Measurements from ENCODE around the gene ZPR1. TPM values are rescaled to one million over a fixed set of nuclear protein-coding genes. Genes with fewer than 3 reads are reported as not detected.

ZPR1 gene
- total RNA-seq, 1 experiment from 2014 or later = 139 TPM

DNA sequence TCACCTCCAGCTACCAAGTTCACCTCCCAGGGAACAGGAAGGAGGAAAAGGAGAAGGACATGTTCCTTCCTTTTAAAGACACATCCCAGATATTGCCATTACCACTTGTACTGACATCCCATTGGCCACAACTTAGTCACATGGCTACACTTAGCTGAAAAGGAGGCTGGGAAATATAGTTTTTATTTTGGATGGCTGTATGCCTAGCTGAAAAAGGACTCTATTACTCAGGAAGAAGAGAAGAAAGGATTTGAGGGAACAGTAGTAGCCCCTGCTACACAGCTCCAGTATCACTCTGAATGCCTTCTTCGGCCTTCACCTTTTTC is 5.9 kb upstream of the ZPR1 start:
- TF ChIP-seq, protein P1, sequence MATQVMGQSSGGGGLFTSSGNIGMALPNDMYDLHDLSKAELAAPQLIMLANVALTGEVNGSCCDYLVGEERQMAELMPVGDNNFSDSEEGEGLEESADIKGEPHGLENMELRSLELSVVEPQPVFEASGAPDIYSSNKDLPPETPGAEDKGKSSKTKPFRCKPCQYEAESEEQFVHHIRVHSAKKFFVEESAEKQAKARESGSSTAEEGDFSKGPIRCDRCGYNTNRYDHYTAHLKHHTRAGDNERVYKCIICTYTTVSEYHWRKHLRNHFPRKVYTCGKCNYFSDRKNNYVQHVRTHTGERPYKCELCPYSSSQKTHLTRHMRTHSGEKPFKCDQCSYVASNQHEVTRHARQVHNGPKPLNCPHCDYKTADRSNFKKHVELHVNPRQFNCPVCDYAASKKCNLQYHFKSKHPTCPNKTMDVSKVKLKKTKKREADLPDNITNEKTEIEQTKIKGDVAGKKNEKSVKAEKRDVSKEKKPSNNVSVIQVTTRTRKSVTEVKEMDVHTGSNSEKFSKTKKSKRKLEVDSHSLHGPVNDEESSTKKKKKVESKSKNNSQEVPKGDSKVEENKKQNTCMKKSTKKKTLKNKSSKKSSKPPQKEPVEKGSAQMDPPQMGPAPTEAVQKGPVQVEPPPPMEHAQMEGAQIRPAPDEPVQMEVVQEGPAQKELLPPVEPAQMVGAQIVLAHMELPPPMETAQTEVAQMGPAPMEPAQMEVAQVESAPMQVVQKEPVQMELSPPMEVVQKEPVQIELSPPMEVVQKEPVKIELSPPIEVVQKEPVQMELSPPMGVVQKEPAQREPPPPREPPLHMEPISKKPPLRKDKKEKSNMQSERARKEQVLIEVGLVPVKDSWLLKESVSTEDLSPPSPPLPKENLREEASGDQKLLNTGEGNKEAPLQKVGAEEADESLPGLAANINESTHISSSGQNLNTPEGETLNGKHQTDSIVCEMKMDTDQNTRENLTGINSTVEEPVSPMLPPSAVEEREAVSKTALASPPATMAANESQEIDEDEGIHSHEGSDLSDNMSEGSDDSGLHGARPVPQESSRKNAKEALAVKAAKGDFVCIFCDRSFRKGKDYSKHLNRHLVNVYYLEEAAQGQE (IDR thresholded peaks at IDR 0.05; ENCODE audit: insufficient read depth in 1 of 2, low read depth in 2 of 2, low read length in 1 of 2) = no peak
- TF ChIP-seq POLR2AphosphoS5 (IDR thresholded peaks at IDR 0.05; ENCODE audit: low read depth, low read length) = no peak
- TF ChIP-seq SIN3A (IDR thresholded peaks at IDR 0.05; ENCODE audit: borderline replicate concordance, insufficient read depth, low read depth, low read length) = no peak
- TF ChIP-seq, protein P2, sequence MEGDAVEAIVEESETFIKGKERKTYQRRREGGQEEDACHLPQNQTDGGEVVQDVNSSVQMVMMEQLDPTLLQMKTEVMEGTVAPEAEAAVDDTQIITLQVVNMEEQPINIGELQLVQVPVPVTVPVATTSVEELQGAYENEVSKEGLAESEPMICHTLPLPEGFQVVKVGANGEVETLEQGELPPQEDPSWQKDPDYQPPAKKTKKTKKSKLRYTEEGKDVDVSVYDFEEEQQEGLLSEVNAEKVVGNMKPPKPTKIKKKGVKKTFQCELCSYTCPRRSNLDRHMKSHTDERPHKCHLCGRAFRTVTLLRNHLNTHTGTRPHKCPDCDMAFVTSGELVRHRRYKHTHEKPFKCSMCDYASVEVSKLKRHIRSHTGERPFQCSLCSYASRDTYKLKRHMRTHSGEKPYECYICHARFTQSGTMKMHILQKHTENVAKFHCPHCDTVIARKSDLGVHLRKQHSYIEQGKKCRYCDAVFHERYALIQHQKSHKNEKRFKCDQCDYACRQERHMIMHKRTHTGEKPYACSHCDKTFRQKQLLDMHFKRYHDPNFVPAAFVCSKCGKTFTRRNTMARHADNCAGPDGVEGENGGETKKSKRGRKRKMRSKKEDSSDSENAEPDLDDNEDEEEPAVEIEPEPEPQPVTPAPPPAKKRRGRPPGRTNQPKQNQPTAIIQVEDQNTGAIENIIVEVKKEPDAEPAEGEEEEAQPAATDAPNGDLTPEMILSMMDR (IDR thresholded peaks at IDR 0.05) = no peak
- no peak for TF ChIP-seq TCF7L2 (IDR thresholded peaks at IDR 0.05; ENCODE audit: low read depth, low read length)
- ChIA-PET CTCF (no interaction called here), POLR2A (no interaction called here)
- ATAC-seq (no peak), DNase-seq (ENCODE audit: low read depth, low spot score) (no peak)
- intact Hi-C loops (cut with micrococcal nuclease; ENCODE audit: unreplicated experiment) = loop anchor here (5.0 kb wide), 1 partner anchor 44 kb away; the partner anchor contains the start of gene APOA1
- Histone ChIP-seq H3K4me3 (ENCODE audit: low read depth in 2 of 2, low read length in 2 of 2) (no peak overlapping the region), H3K27me3 (ENCODE audit: control insufficient read depth, insufficient read depth, low read length) (no peaks in the 10 kb centered on the region; the same call in 1 of the 2 replicates), H3K9me3 (ENCODE audit: control insufficient read depth, insufficient read depth, low read depth, low read length) (no peaks in the 10 kb centered on the region), H3K4me1 (ENCODE audit: control insufficient read depth, insufficient read depth, low read length) (peaks cover 1% of the 10 kb centered on the region; the same call in 1 of the 2 replicates), H3K27ac (ENCODE audit: low read length) (no peak overlapping the region), H3K36me3 (ENCODE audit: control insufficient read depth, insufficient read depth, low read length) (no peaks in the 10 kb centered on the region)
- no TSS peak for BruUV-seq (replicated peaks)
- in situ Hi-C loops (cut with HindIII; ENCODE audit: low pct_unique_long_range_greater_than_20kb, low sequenced_read_pairs) = no loop called here

DNA sequence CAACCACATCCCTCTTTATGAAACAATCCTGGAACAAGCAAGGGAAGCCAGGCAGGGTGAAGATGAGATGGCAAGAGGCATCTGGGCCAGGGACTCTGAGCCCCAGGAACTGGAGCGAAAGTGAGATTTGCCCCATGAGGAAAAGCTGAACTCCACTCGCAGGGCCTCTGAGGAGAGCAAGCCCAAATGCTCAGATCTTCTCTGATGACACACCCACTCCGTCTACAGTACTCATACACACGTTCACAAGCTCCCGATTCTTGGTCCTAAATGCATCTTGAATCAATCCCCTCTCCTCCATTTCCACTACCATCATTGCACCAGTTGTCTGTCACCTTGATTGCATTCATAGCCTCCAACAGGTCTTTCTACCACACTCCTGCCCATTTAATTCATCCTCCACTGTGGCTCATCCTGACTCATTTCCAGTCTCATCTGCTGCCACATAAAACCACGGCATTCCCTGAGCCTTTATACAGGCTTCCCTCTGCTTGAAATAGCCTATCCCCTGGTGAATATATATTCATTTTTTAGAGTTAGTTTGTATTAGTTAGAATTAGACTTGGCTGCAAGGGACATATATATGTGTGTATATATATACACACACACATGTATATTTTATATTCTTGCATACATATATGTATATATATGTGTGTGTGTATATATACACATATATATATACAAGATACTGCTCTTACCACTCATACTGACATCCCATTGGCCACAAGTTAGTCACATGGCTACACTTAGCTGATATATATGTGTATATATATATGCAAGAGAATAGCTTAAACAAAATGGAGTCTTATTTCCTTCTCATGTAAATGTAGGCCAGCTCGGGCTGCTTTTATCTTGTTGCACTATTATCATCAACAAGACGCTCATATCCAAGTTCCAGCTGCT is 5.3 kb upstream of the ZPR1 start:
- Histone ChIP-seq H3K4me1 (ENCODE audit: control insufficient read depth, insufficient read depth, low read length) (peaks cover 5% of the 10 kb centered on the region; the same call in 1 of the 2 replicates), H3K9me3 (ENCODE audit: control insufficient read depth, insufficient read depth, low read depth, low read length) (no peaks in the 10 kb centered on the region), H3K36me3 (ENCODE audit: control insufficient read depth, insufficient read depth, low read length) (no peaks in the 10 kb centered on the region), H3K4me3 (ENCODE audit: low read depth in 2 of 2, low read length in 2 of 2) (no peak overlapping the region), H3K27ac (ENCODE audit: low read length) (no peak overlapping the region), H3K27me3 (ENCODE audit: control insufficient read depth, insufficient read depth, low read length) (no peaks in the 10 kb centered on the region)
- TF ChIP-seq, protein P1 (IDR thresholded peaks at IDR 0.05; ENCODE audit: insufficient read depth in 1 of 2, low read depth in 2 of 2, low read length in 1 of 2) = no peak
- ATAC-seq (no peak), DNase-seq (ENCODE audit: low read depth, low spot score) (peak; percentile 57)
- ChIA-PET CTCF (interaction anchor here (0.5 to 4.2 kb wide), 4 partner anchors 43 to 346 kb away, joined by 3 to 76 read pairs (median 4); partner anchors contain the start of gene APOA1), POLR2A (no interaction called here)
- no TSS peak for BruUV-seq (replicated peaks)
- intact Hi-C loops (cut with micrococcal nuclease; ENCODE audit: unreplicated experiment) (loop anchor here (5.0 kb wide), 1 partner anchor 44 kb away; the partner anchor contains the start of gene APOA1), in situ Hi-C loops (cut with HindIII; ENCODE audit: low pct_unique_long_range_greater_than_20kb, low sequenced_read_pairs) (no loop called here)

Measured in Panc1 (cell line).